Cardiac muscle cell (in vitro differentiated cells and primary cell): Measurements from ENCODE around the gene SLC39A11. TPM values are rescaled to one million over a fixed set of nuclear protein-coding genes. Genes with fewer than 3 reads are reported as not detected.

ENCODE experiments used
- DNase-seq, 2 donors: peaks; one replicate each; pipeline versions ENCODE4 v3.0.0 to v3.0.0-alpha.2; 2010 to 2017; ENCODE audit warnings: low read depth in 1 of 2, low spot score in 1 of 2
- H3K27ac ChIP-seq: fragments of 200-600 bp; sonication (generic); 2 replicates; pipeline ENCODE4 v1.5.1; 2016
- H3K27me3 ChIP-seq: fragments of 200-600 bp; sonication (generic); 2 replicates; pipeline ENCODE4 v1.6.0; 2016; ENCODE audit warnings: control low read depth
- H3K36me3 ChIP-seq: fragments of 200-600 bp; sonication (generic); 2 replicates; pipeline ENCODE4 v1.5.1; 2016; ENCODE audit warnings: control low read depth
- H3K4me1 ChIP-seq: fragments of 200-600 bp; sonication (generic); 2 replicates; pipeline ENCODE4 v1.8.1; 2017; ENCODE audit warnings: low read depth, mild to moderate bottlenecking, mixed run types
- H3K4me3 ChIP-seq: fragments of 200-600 bp; sonication (generic); 2 replicates; pipeline ENCODE4 v1.5.1; 2016; ENCODE audit warnings: mild to moderate bottlenecking
- H3K9me3 ChIP-seq: fragments of 200-600 bp; sonication (generic); 2 replicates; pipeline ENCODE4 v1.5.1; 2017; ENCODE audit warnings: low read depth, mild to moderate bottlenecking, control low read depth
- CTCF ChIP-seq: IDR thresholded peaks from 2 replicates; pipeline ENCODE4 v1.5.1; 2012; ENCODE audit warnings: low read depth, mild to moderate bottlenecking, low read length
- polyA plus RNA-seq: library from polyadenylated mRNA; unstranded; fragments of >200 nt; fragmentation: Nextera tagmentation; extraction: Ambion mirVana; gene quantifications from 2 replicates; pipeline ENCODE4 v1.2.1, GENCODE V29; 2016
- total RNA-seq: library from RNA; depleted of rRNA; stranded (reverse); fragments of >200 nt; gene quantifications from 2 replicates; pipeline ENCODE4 v1.2.3, GENCODE V29; 2016

The SLC39A11 gene
- total and polyA plus RNA-seq, 2 experiments from 2014 or later: 5.9 to 11.7 TPM

- H3K9me3 ChIP-seq: no peaks in the 10 kb centered on the region
- TF ChIP-seq CTCF: no peak
- H3K4me1 ChIP-seq: no peaks in the 10 kb centered on the region
- no peak overlapping the region for H3K27ac ChIP-seq
- H3K36me3 ChIP-seq: no peaks in the 10 kb centered on the region
- DNase-seq: no peak
- no peak overlapping the region for H3K4me3 ChIP-seq
- H3K27me3 ChIP-seq: no peaks in the 10 kb centered on the region
These were observed 440.5 kb downstream of the SLC39A11 start for GRCh38 chr17:72651988-72652387.

- Histone ChIP-seq H3K27me3 (no peaks in the 10 kb centered on the region), H3K4me1 (no peaks in the 10 kb centered on the region), H3K4me3 (no peak overlapping the region), H3K36me3 (no peaks in the 10 kb centered on the region), H3K9me3 (no peaks in the 10 kb centered on the region), H3K27ac (no peak overlapping the region)
- no peak for TF ChIP-seq CTCF
- DNase-seq: no peak
These were observed 443.8 kb downstream of the SLC39A11 start for GRCh38 chr17:72648702-72649101.

GRCh38 chr17:72646176-72646575 lies 446.3 kb downstream of the SLC39A11 start:
- no peaks in the 10 kb centered on the region for H3K36me3 ChIP-seq
- H3K27ac ChIP-seq: no peak overlapping the region
- peak in 1 of 2 donors; percentile 48 for DNase-seq
- no peak overlapping the region for H3K4me3 ChIP-seq
- no peaks in the 10 kb centered on the region for H3K27me3 ChIP-seq
- TF ChIP-seq CTCF: no peak
- no peaks in the 10 kb centered on the region for H3K4me1 ChIP-seq
- no peaks in the 10 kb centered on the region for H3K9me3 ChIP-seq

GRCh38 chr17:72644492-72644891 lies 448.0 kb downstream of the SLC39A11 start:
- no peaks in the 10 kb centered on the region for H3K9me3 ChIP-seq
- H3K27me3 ChIP-seq: no peaks in the 10 kb centered on the region
- no peak for DNase-seq
- TF ChIP-seq CTCF: no peak
- H3K36me3 ChIP-seq: no peaks in the 10 kb centered on the region
- no peak overlapping the region for H3K27ac ChIP-seq
- no peak overlapping the region for H3K4me3 ChIP-seq
- H3K4me1 ChIP-seq: no peaks in the 10 kb centered on the region

GRCh38 chr17:72643575-72644216 lies 448.8 kb downstream of the SLC39A11 start:
- Histone ChIP-seq H3K4me3 (no peak overlapping the region), H3K4me1 (no peaks in the 10 kb centered on the region), H3K27me3 (no peaks in the 10 kb centered on the region), H3K36me3 (no peaks in the 10 kb centered on the region), H3K9me3 (no peaks in the 10 kb centered on the region), H3K27ac (no peak overlapping the region)
- DNase-seq: no peak
- no peak for TF ChIP-seq CTCF

GRCh38 chr17:72642720-72643119 lies 449.8 kb downstream of the SLC39A11 start:
- H3K4me1 ChIP-seq: no peaks in the 10 kb centered on the region
- no peak overlapping the region for H3K27ac ChIP-seq
- DNase-seq: no peak
- no peak for TF ChIP-seq CTCF
- H3K27me3 ChIP-seq: no peaks in the 10 kb centered on the region
- H3K36me3 ChIP-seq: no peaks in the 10 kb centered on the region
- no peaks in the 10 kb centered on the region for H3K9me3 ChIP-seq
- no peak overlapping the region for H3K4me3 ChIP-seq
